K562 (cell line): ENCODE results near the gene GPR21. TPM values are rescaled to one million over a fixed set of nuclear protein-coding genes. Genes with fewer than 3 reads are reported as not detected.

ENCODE experiments used
- ATAC-seq: fragments of 200-7000 bp; cut with Tn5 transposase; 3 replicates; pipeline ENCODE4 v1.9.1; 2020; ENCODE audit warnings: moderate library complexity
- BruUV-seq: library from RNA; stranded (reverse); fragments of 400-500 nt; replicated peaks from 2 replicates; lab custom pipeline; 2021; lab: Mats Ljungman, UMichigan
- CTCF ChIA-PET: fragments of 300-600 bp; formaldehyde crosslinking; extraction: SDS; loops from one replicate; lab custom pipeline; 2021; ENCODE audit warnings: low intra/inter-chr PET ratio; lab: Yijun Ruan, JAX
- POLR2A ChIA-PET: fragments of 300-600, 350-650 bp; sonication (Branson Sonifier 250); formaldehyde crosslinking; extraction: SDS; loops from one replicate; lab custom pipeline; 2021; ENCODE audit warnings: antibody characterized with exemption, inconsistent platforms; lab: Yijun Ruan, JAX
- DNase-seq, 4 experiments: peaks; one replicate each; pipeline versions ENCODE4 v3.0.0 to v3.0.0-alpha.2; 2011 to 2018; ENCODE audit warnings: low spot score in 3 of 4, mixed read lengths in 3 of 4; ENCODE audit errors: extremely low read depth in 1 of 4
- FAIRE-seq: peaks from 2 replicates; lab custom pipeline; 2011; peaks lifted over from hg19 to GRCh38; lab: Jason Lieb, UNC
- H2AFZ ChIP-seq: 2 replicates; pipeline ENCODE4 v1.6.0; 2011; ENCODE audit warnings: low read depth, low read length, control low read depth, inconsistent platforms
- H3K27ac ChIP-seq: fragments of 200-600 bp; 3 replicates; pipeline ENCODE4 v1.8.0; 2011; ENCODE audit warnings: low read depth, mild to moderate bottlenecking, control low read depth, inconsistent platforms, low read length, moderate library complexity, mixed read lengths; ENCODE audit errors: extremely low read depth
- H3K27me3 ChIP-seq, 2 experiments: fragments of 300-600 bp in 1 of 2; 2 replicates in 1 of 2; 3 replicates in 1 of 2; pipeline versions ENCODE4 v1.6.0 to v1.8.0; 2011; ENCODE audit warnings: inconsistent platforms in 2 of 2, low read length in 2 of 2, mild to moderate bottlenecking in 1 of 2, mixed read lengths in 1 of 2, moderate library complexity in 1 of 2; ENCODE audit not compliant: control insufficient read depth in 2 of 2, insufficient read depth in 2 of 2
- H3K36me3 ChIP-seq: fragments of 300-600 bp; 3 replicates; pipeline ENCODE4 v1.8.0; 2011; ENCODE audit warnings: mild to moderate bottlenecking, low read length, inconsistent platforms; ENCODE audit not compliant: control insufficient read depth, insufficient read depth
- H3K4me1 ChIP-seq, 2 experiments: fragments of 200-600 bp in 1 of 2; replicated peaks in 1 of 2; 2 replicates in 1 of 2; 3 replicates in 1 of 2; pipeline versions ENCODE4 v1.5.1 to v1.8.0; 2011; ENCODE audit warnings: inconsistent platforms in 2 of 2, low read length in 2 of 2, mild to moderate bottlenecking in 1 of 2, mixed read lengths in 1 of 2, moderate library complexity in 1 of 2; ENCODE audit not compliant: control insufficient read depth in 2 of 2, insufficient read depth in 2 of 2
- H3K4me2 ChIP-seq: 2 replicates; pipeline ENCODE4 v1.6.1; 2011; ENCODE audit warnings: low read length, control low read depth, inconsistent platforms, mixed read lengths; ENCODE audit not compliant: insufficient read depth
- H3K4me3 ChIP-seq: fragments of 200-600 bp; sonication (generic), shearing (Covaris generic); 2 replicates; pipeline ENCODE4 v1.5.1; 2016; ENCODE audit warnings: control low read depth, inconsistent platforms
- H3K79me2 ChIP-seq: fragments of 200-600 bp; 3 replicates; pipeline ENCODE4 v1.8.0; 2011; ENCODE audit warnings: low read length, inconsistent platforms; ENCODE audit not compliant: control insufficient read depth, insufficient read depth
- H3K9ac ChIP-seq, 2 experiments: 2 replicates each; pipeline versions ENCODE4 v1.6.0 to v1.6.1; 2011; ENCODE audit warnings: low read depth in 2 of 2, low read length in 2 of 2, control low read depth in 1 of 2, inconsistent platforms in 1 of 2, mild to moderate bottlenecking in 1 of 2, mixed read lengths in 1 of 2; ENCODE audit not compliant: insufficient read depth in 1 of 2
- H3K9me1 ChIP-seq: one replicate; pipeline ENCODE4 v1.6.0; 2011; ENCODE audit warnings: inconsistent platforms, mild to moderate bottlenecking, low read length, moderate library complexity; ENCODE audit not compliant: control insufficient read depth, insufficient read depth
- H3K9me3 ChIP-seq: replicated peaks from 2 replicates; pipeline ENCODE4 v1.5.1; 2011; ENCODE audit warnings: low read depth, low read length, inconsistent platforms; ENCODE audit not compliant: control insufficient read depth, insufficient read depth
- H4K20me1 ChIP-seq: replicated peaks from 2 replicates; pipeline ENCODE4 v1.6.1; 2011; ENCODE audit warnings: low read length, inconsistent platforms, mixed read lengths; ENCODE audit not compliant: control insufficient read depth, insufficient read depth
- WGBS: fragments of 100-300 bp; shearing (Covaris generic); methylation state at CpG from one replicate; pipeline ENCODE4 v1.1.6; 2016; ENCODE audit warnings: low coverage, mixed read lengths; ENCODE audit not compliant: insufficient coverage; ENCODE audit errors: missing lambda C conversion rate; 5-methylcytosine and 5-hydroxymethylcytosine counted together
- in situ Hi-C: fragments of 300-500 bp; cut with MboI; formaldehyde crosslinking; loops from 4 replicates; pipeline ENCODE4 v1.15.0; 2018; ENCODE audit warnings: inconsistent platforms, mixed read lengths
- intact Hi-C: fragments of 100-400 bp; cut with micrococcal nuclease; formaldehyde crosslinking; loops from 2 replicates; pipeline ENCODE4 v1.14.2; 2022
- polyA plus RNA-seq, 8 experiments: library from polyadenylated mRNA; depleted of rRNA in 4 of 8; stranded (reverse) in 5 of 8; unstranded in 3 of 8; fragments of >200 nt; fragmentation: Nextera tagmentation in 2 of 8; fragmentation: Illumina TruSeq in 1 of 8; extraction: Ambion mirVana in 2 of 8; extraction: Trizol in 1 of 8; gene quantifications; 2 replicates each; pipeline versions ENCODE4 v1.2.1 to v1.2.3, GENCODE V29; 2011 to 2014; ENCODE audit warnings: inconsistent platforms in 1 of 8, missing spikeins in 1 of 8
- total RNA-seq, 7 experiments: library from RNA; depleted of rRNA in 6 of 7; stranded (reverse); fragments of >200 nt in 6 of 7; fragmentation: Illumina TruSeq in 2 of 7; extraction: Trizol in 2 of 7; gene quantifications; 2 replicates each; pipeline versions ENCODE4 v1.2.1 to v1.2.3, GENCODE V29; 2011 to 2021; ENCODE audit warnings: low replicate concordance in 1 of 7
- TF ChIP-seq, protein P1 (sequence below): sonication (generic); formaldehyde crosslinking; IDR thresholded peaks from 2 replicates; pipeline ENCODE4 v1.8.1; 2022; ENCODE audit warnings: missing genetic modification reagents
- TF ChIP-seq, protein P2 (sequence below): fragments of 250-450 bp; sonication (Bioruptor Pico); IDR thresholded peaks from 2 replicates; pipeline ENCODE4 v1.4.0; 2020; ENCODE audit warnings: mild to moderate bottlenecking, moderate library complexity

The GPR21 gene
- total and polyA plus RNA-seq, 9 of the 15 experiments (the other 6 are each of a cell fraction or from before 2014, with no cell fraction given), result 0.16 to 0.83 (median 0.36) TPM; not detected in 6

DNA sequence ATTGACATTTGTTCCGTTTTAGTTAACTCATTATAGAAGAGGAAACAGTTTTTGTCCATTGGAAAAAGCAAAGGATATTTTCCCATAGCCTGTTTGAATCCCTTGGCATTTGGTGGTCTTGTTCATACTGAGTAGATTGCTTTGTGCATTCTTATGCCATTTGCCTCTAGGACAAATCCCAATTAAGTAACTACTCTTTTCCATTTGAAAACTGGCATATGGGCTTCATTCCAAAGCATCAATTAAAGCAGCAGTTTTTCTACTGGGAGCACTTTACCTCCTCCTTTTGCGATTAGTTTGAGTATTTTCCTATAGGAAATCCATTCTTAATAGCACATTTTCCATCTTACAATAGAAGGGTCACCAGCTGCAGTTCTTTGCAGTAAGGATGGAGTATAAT is 31.2 kb downstream of the GPR21 start:
- no peaks in the 10 kb centered on the region for H3K4me1 ChIP-seq
- H3K27ac ChIP-seq, result no peak overlapping the region
- in situ Hi-C loops (no loop called here), intact Hi-C loops (loop anchor here (10.0 kb wide), 1 partner anchor 600 kb away; no protein-coding TSS in a partner anchor)
- no peaks in the 10 kb centered on the region for H4K20me1 ChIP-seq
- H3K4me2 ChIP-seq, result no peak overlapping the region
- no peak for ATAC-seq
- BruUV-seq, result no TSS peak
- H3K79me2 ChIP-seq, result no peaks in the 10 kb centered on the region
- TF ChIP-seq, protein P1, sequence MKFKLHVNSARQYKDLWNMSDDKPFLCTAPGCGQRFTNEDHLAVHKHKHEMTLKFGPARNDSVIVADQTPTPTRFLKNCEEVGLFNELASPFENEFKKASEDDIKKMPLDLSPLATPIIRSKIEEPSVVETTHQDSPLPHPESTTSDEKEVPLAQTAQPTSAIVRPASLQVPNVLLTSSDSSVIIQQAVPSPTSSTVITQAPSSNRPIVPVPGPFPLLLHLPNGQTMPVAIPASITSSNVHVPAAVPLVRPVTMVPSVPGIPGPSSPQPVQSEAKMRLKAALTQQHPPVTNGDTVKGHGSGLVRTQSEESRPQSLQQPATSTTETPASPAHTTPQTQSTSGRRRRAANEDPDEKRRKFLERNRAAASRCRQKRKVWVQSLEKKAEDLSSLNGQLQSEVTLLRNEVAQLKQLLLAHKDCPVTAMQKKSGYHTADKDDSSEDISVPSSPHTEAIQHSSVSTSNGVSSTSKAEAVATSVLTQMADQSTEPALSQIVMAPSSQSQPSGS (CRISPR knock-in tag), result no peak
- TF ChIP-seq, protein P2, sequence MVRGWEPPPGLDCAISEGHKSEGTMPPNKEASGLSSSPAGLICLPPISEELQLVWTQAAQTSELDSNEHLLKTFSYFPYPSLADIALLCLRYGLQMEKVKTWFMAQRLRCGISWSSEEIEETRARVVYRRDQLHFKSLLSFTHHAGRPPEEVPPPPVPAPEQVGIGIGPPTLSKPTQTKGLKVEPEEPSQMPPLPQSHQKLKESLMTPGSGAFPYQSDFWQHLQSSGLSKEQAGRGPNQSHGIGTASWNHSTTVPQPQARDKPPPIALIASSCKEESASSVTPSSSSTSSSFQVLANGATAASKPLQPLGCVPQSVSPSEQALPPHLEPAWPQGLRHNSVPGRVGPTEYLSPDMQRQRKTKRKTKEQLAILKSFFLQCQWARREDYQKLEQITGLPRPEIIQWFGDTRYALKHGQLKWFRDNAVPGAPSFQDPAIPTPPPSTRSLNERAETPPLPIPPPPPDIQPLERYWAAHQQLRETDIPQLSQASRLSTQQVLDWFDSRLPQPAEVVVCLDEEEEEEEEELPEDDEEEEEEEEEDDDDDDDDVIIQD (CRISPR knock-in tag), result no peak
- H3K9ac ChIP-seq, result no peak overlapping the region
- H3K27me3 ChIP-seq, result no peaks in the 10 kb centered on the region
- peaks cover 14% of the 10 kb centered on the region; the same call in 1 of the 3 replicates for H3K36me3 ChIP-seq
- no peak for FAIRE-seq
- no peaks in the 10 kb centered on the region for H3K9me1 ChIP-seq
- 44% methylated on average over 2 of the region's 2 CpGs for WGBS
- no peak overlapping the region for H2AFZ ChIP-seq
- H3K9me3 ChIP-seq, result no peaks in the 10 kb centered on the region
- no peak for DNase-seq
- POLR2A ChIA-PET, result no interaction called here
- no peak overlapping the region for H3K4me3 ChIP-seq
- CTCF ChIA-PET, result no interaction called here
